NCI-H146 (cell line): ENCODE data around the gene APOB.

Source experiments
- DNase-seq: peaks from one replicate; lab custom pipeline; 2025; lab: John Stamatoyannopoulos, UW

APOB gene, protein sequence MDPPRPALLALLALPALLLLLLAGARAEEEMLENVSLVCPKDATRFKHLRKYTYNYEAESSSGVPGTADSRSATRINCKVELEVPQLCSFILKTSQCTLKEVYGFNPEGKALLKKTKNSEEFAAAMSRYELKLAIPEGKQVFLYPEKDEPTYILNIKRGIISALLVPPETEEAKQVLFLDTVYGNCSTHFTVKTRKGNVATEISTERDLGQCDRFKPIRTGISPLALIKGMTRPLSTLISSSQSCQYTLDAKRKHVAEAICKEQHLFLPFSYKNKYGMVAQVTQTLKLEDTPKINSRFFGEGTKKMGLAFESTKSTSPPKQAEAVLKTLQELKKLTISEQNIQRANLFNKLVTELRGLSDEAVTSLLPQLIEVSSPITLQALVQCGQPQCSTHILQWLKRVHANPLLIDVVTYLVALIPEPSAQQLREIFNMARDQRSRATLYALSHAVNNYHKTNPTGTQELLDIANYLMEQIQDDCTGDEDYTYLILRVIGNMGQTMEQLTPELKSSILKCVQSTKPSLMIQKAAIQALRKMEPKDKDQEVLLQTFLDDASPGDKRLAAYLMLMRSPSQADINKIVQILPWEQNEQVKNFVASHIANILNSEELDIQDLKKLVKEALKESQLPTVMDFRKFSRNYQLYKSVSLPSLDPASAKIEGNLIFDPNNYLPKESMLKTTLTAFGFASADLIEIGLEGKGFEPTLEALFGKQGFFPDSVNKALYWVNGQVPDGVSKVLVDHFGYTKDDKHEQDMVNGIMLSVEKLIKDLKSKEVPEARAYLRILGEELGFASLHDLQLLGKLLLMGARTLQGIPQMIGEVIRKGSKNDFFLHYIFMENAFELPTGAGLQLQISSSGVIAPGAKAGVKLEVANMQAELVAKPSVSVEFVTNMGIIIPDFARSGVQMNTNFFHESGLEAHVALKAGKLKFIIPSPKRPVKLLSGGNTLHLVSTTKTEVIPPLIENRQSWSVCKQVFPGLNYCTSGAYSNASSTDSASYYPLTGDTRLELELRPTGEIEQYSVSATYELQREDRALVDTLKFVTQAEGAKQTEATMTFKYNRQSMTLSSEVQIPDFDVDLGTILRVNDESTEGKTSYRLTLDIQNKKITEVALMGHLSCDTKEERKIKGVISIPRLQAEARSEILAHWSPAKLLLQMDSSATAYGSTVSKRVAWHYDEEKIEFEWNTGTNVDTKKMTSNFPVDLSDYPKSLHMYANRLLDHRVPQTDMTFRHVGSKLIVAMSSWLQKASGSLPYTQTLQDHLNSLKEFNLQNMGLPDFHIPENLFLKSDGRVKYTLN (N-terminal part only)

DNA sequence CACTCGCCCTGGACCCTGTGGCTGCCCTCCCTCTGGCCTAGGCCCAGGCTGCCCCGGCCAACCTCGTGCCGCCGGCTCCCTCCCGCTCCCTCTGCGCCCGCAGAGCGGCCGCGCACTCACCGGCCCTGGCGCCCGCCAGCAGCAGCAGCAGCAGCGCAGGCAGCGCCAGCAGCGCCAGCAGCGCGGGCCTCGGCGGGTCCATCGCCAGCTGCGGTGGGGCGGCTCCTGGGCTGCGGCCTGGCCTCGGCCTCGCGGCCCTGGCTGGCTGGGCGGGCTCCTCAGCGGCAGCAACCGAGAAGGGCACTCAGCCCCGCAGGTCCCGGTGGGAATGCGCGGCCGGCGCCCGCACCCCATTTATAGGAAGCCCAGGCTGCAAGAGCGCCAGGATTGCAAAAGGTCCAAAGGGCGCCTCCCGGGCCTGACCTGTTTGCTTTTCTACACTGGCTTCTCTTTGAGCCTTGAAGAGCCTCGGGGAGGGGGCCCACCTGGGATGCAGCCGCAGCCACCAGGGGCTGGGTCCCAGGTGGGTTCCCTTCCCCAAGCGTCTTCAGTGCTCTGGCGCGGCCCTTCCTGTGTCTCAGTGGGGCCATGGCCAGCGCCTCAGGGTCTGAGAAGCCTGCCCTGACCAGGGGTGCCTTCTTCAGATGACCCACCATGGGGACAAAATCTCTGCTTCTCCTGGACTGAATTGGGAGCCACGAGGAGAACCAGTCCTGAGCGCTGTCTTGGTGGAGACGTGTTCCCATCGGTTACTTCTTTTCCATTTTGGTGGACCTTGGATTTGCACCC lies at the start of gene APOB:
Gene APOB (minus strand): TSS at position 330 of the 789 bp plus-strand sequence. CDS start 128 bp downstream, at position 202.
- no peak for DNase-seq

DNA sequence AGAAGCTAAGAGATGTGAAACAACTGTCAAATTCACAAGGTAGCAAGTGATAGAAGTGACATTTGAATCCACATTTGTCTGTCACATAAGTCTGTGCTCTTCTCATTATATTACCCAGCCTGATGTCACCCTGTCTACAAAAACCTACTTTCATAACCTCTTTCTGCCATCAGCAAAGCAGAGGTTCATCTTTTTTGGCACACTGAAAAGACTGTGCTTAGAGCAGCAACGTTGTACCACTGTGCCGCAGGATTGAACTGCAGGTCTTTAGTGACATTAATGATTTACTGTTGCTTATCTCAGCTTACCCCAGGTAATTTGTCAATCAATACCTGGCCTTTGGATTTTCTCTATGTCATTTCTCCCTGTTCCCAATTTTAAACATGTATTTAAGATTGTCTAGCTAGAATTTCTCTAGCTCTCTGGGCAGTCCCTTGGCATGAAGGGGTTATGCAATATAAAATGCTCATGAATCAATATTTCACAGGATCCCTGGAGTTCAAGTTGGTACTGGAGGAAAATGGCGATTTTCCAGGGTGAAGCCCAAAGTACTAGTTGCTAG lies 48.5 kb upstream of the APOB start:
- no peak for DNase-seq

DNA sequence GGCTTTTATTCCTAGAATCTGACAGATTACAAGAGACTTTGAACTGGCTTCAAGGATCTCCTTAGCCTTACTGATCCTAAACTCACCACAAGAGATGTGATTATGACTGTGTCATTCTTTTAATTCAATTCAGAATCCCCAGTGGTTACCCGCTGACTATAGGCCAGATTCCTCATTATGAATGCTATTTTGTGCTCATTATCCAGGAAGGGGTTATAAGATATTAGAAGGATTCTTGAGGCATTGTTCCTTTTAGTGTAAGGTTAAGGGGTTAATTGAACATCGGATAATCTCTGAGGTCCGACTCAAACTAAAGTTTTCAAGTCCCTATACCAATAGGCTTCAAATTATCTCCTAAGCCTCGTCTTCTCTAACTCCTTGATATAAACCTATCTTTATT lies 40.5 kb upstream of the APOB start:
- no peak for DNase-seq

DNA sequence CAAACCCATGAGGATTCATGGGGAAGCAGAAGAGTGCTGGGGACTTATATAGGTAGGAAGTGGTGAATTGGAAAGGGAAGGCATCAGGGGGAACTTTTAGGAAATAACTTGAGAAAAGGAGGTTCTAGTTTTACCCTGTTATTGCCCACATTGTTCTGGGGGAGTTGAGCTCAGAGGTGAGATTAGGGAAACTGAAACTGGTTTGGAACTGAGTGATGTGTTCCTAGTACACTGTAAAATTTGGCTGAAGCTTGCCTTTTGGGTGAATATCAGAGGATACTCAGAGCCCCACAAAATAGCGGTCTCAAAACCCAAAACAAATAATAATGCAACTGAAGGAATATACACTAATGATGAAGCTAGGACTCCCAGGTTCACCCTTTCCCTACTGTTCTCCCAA lies 39.6 kb upstream of the APOB start:
- DNase-seq: no peak

DNA sequence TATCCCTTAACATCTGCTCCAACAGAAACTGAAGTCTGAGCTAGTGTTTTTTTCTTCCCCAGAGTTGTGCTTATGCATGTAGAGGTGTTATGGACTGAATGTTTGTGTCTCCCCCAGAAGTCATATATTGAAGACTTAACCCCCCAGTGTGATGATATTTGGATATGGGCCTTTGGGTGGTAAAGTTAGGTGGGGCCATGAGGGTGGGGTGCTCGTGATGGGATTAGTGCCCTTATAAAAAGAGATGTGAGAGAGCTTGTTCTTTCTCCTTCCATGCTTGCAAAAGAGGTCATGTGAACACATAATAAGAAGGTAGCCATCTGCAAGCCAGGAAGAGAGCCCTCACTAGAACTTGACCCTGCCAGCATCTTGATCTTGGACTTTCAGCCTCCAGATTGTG lies 34.4 kb upstream of the APOB start:
- no peak for DNase-seq

GRCh38 chr2:21072477-21073242 lies 28.8 kb upstream of the APOB start:
- no peak for DNase-seq

- no peak for DNase-seq
These were observed 26.7 kb upstream of the APOB start for GRCh38 chr2:21070341-21071257.

DNA sequence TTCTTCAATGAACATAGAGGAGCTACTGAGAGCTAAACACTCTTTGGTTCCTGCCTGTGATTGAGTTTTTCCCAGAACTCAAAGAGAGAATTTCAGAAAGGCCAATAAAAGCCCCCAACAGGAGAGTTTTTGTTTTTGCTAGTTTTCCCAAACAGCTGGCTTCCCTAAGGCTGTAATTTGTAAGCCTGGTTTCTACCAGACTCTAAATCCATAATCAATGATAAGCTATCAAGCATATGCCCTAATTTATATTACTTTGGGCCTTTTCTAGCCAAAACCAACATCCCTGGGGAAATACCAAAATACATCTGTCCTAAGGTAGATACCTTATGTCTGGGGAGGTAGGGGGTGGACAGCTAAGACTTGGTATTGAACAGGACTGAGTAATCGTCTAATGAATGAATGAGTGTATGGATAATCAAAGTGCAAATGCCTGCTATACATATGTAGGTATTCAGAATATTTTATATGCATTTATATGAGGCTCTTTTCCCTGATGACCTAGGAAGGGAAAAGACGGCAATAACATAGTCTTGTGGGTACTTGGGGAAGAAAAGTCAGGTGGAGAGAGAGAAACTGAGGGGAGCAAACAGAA lies 26.0 kb upstream of the APOB start:
- no peak for DNase-seq

GRCh38 chr2:21067859-21068537 lies 24.1 kb upstream of the APOB start:
- DNase-seq: no peak

GRCh38 chr2:21067125-21067524 lies 23.3 kb upstream of the APOB start:
- no peak for DNase-seq

DNA sequence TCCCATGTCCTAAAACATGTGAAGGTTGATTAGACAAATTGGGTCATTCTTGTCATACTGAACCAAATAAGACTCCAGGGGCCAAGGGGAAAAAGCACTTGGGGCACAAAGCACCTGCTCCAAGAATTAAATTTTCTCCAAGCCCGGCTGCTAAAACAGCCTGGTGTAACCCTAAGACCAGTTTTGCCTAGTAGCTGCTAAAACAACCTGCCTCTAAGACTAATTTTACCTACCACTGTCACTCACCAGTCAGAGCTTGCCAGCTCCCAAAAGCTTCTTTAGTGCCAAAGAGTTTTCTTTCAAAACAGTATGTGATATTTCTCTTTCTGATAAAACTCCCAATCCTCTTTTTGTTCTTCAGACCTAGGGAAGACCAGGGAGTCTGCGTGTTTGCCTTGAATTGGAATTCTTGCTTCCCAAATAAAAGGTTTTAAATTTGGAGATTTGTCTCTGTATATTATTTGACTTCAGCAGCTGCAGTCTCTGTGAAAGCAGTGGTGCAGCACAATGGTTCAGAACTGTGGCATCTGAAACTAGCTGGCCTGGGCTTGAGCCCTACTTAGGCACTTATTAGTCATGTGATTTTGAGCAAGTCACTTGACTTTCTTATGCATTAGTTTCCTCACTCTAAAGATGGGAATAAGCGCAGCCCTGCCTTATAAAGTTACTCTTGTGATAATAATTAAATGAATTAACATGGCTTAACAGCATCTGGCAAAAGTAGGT lies 16.2 kb upstream of the APOB start:
- DNase-seq: no peak

- DNase-seq: no peak
These were observed 13.2 kb upstream of the APOB start for GRCh38 chr2:21057097-21057496.

DNA sequence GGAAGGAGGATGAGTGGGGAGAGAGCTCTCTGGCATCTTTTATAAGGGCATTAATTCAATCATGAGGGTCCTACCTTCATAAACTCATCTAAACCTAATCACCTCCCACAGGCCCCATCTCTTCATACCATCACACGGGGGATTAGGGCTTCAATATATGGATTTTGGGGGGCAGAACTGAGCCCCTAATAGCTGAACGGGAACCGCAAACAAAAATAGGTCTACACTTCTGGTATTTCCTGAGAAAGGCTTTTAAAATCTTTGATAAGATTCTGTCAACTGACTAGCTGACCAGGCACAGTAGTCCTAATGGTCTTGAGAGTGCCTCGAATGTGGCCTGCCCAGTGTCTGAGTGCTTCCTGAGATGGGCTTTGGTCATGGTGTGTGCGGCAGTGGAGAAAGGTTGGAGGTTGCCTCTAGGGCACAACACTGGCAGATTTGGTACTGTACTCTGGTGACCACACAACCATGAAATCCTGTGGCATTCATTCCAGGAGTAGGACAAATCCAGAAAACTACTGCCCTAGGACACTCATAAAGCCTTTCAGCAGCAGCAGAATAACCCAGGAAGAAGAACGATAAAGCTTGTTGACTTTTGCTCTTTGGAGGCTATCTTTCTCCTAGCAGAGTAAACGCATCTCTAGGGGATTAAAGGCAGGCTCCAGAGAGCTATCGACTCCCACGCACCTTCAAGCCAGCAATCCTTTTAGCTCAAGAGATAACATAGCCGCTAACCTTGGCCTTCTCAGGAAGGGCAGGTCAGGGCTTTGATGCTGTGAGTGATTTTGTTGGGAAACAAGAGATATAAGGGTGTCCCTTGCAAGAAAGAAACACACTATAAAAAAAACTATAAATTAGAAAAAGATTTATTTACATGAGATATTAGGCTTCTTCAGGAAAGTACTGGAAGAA lies 12.3 kb upstream of the APOB start:
- DNase-seq: no peak

DNA sequence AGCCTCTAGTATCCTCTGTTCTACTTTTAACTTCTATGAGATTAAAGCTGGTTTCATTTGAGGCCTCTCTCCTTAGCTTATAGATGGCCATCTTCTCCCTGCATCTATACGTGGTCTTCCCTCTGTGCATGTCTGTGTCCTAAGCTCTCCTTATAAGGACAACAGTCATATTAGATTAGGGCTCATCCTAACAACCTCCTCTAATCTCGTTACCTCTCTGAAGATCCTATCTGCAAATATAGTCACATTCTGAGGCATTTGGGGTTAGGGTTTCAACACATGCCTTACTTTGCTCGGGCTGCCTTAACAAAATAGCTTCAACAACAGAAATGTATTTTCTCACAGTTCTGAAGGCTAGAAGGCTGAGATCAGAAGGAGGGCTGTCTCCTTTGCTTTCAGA lies 11.6 kb upstream of the APOB start:
- no peak for DNase-seq

- no peak for DNase-seq
These were observed 10.1 kb upstream of the APOB start for GRCh38 chr2:21054011-21054410.

DNA sequence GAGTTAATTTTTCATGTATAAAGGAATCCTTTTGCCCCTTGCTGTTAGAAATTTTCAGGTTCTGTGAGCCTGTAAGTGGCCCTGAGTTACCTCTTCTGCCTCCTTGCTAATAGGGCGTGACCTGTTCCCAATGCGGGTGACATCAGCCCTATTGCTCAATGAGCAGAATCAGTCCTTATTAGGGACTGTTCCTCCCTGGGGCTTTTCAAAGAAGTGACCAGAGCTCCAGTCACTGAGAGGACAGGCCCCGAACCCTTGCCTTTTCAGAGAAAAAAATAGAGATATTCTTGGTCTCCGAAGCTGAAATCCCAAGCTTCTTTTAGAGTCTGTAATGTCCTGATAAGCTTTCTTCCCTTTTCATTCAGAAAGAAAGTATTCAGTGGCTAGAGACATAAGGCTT lies 8.2 kb upstream of the APOB start:
- DNase-seq: no peak

DNA sequence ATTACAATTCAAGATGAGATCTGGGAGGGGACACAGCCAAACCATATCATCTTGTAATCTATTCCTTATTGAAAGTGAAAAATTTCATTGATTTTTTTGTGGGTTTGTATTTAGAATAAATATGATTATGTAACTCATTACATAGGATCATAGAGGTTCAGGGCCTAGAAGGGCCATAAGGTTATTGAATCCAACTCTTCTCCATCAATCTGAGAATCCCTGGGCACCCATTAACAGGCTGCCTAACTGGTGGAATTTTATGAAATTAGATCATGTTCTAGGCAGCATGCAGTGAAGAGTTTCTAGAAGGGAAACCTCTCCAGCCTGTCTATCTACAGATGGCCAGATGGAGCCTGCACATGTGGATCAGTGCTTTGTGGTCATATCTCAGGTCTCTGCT lies 6.3 kb upstream of the APOB start:
- no peak for DNase-seq
